ENCODE measurements around the gene APIP. TPM values are rescaled to one million over a fixed set of nuclear protein-coding genes. Genes with fewer than 3 reads are reported as not detected.

The APIP gene
- total RNA-seq, 1 donor from 2014 or later, result 13.2 TPM

DNA sequence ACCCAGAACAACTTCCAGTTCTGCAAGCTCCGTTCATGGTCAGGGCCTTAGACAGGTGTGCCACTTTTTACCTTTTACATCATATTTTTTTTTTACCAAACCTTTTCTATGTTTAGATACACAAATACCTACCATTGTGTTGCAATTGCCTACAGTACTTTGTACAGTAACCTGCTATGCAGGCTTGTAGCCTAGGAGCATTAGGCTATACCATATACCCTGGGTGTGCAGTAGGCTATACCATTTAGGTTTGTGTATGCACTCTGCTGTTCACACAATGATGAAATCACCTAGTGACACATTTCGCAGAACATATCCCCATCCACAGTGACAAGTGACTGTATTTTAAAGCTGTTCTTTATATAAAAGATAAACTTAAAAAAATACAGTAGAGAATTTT lies 29.6 kb downstream of the APIP start:
- ATAC-seq, result peak; percentile 100

DNA sequence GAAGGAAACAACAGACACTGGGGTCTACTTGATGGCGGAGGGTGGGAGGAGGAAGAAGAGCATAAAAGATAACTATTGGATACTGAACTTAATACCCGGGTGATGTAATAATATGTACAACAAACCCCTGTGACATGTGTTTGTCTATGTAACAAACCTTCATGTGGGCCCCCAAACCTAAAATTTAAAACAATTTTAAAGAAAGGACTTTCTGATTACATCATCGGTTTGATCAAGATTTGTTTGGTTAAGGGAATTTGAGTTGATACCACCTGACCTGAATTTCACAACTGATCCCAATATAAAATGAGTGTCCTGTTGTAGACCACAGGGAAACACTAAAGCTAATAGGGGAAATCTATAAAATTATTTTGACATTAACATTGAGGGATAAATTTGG lies 34.3 kb downstream of the APIP start:
- ATAC-seq, result no peak

DNA sequence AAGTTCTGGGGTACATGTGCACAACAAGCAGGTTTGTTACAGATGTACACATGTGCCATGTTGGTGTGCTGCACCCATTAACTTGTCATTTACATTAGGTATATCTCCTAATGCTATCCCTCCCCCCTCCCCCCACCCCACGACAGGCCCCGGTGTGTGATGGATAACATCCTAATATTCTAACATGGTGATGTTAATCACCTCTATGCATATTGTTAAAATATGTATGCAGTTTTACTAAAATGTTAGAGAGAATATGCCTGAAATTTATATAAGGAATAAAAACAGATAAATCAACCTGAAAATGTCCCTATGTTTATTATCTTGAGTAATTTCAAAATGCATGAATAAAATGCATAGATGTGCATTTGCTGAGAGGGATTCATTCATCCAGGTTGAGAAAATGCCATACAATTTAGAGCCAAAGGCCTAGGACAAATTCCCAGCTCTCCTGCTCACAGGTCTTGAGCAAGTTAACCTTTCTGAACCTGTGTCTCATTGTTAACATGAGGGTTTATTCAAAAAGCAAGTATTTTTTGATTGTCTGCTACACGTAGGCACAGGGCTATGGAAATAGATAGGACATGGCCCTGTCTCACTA lies 38.7 kb downstream of the APIP start:
- no peak for ATAC-seq

DNA sequence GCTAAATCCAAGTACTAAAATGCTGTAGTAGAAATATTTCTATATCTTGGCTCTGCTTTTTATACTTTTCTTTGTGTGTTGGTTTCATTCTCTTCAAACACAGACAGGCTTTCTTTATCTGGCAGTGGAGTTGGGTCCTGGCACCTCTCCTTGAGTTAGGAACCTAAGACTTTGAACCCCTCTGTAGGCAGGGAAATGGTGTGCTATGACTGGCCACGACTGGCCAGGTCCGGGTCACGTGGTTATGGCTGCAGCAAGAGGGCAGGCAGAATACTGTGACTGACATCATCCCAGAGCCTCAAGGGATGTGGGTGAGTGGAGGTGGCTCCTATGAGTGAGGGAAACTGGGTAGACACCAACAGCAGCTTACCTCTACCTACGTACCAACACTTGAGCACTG lies 42.0 kb downstream of the APIP start:
- no peak for ATAC-seq

DNA sequence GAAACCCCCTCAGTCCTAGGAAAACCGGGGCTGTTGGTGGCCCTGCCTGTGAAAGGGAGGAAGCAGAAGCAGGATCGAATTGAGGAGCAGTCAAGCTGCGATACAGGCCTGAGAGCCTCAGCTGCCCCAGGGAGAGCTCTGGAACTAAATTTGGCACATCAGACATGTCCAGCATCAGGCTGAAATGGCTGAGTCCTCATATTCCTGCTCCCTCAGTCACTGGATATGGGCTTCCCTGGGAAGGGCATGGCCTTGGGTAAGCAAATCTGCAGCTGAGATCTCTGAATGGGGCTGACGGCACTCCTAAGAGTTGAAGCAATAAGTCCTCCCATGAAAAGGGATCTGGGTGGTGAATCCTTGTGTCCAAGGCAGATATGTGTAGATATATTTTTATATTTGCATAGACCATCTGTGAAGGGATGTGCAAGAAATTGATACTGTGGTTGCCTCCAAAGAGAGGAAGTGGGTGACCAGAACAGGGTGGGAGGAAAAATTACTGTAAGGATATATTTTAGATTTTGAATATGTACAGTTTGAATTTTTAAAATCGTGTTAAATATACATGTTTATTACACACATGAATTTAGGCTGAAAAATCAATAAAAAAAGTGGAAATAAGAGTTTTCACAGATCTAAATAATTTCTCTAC lies 45.5 kb downstream of the APIP start:
- ATAC-seq, result no peak

DNA sequence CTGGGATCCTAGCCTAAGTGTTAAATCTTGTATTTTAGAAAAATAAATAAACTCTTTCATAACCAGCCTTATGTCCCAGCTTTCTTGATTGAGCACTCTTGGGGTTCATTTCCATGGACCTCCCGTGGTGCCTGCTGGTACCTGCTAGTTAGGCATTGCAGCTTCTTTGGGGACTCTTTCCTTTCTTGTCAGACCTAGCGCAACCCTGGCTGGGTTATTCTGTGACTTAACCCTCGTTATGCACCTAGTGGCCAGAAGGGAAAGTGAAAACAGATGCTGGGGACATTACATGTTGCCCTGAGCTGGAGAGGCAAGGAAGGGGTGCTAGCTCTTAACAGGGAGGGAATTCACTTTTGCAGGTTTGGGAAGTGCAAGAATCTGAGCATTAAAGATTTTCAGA lies 46.8 kb downstream of the APIP start:
- ATAC-seq, result no peak

DNA sequence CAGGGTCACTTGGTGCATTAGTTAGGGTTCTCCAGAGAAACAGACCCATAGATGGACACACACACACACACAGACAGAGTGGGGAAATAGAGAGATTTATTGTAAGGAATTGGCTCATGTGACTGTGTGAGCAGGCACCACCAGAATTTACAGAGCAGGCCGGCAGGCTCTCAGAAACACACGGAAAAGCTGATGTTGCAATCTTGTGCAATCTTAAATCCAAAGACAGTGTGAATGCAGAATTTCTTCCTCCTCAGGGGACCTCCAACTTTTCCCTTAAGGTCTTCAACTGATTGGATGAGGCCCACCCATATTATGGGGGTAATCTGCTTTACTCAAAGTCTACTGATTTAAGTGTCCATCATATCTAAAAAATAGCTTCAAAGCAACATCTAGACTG lies 49.8 kb downstream of the APIP start:
- ATAC-seq, result peak; percentile 63

DNA sequence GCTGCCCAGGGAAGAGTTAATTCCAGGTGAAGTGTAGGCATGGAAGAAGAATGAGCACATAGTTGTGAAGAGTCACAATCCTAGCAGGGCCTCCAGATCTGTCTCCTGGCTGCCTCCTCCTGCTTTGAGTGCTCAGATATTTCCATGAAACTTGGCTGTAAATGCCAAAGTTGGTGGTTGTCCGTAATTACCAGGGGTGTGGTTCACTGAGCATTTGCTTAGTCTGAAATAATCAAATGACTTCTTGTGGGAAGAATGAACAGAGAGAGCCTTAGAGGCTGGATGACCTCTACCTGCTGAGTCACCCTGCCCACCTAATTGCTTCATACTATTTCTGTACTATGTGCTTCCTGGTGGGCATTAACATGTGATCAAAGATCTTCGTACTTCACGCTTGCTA lies 50.9 kb downstream of the APIP start:
- no peak for ATAC-seq

DNA sequence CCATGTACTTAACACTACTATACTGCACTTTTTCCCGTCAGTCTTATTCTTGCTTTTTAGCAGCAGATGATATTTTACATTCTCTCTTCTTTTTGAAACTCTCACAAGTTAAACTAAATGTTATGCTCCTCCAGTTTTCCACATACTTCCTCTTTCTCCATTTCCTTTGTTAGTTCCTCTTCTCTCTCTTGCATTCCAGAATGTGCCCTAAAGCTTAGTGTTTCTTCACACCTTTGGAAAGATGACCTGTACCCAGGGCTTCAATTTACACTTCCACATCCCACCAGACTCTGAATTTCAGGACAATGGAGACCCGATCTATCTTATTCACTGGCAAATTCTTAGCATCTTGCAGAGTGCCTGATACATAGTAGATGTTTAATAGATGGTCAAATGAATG lies 51.8 kb downstream of the APIP start:
- ATAC-seq, result no peak

DNA sequence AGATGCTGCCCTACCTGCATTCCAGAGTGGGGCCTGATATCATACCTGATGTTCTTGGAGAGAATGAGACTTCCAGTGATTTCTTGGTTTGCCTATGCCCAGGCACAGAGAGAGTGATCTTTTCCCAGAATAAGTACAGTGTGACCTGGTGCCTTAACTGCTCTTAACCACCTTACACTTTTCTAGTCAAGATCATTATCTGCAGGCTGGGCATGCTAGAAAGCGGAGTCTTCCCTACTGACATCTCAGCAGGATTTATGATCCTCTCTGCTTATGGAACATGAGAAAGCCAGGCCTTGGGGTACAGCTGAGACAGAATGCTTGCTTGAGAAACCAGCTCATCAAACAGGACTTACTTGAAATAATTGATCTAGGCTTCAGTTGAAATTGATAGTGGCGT lies 53.1 kb downstream of the APIP start:
- no peak for ATAC-seq

DNA sequence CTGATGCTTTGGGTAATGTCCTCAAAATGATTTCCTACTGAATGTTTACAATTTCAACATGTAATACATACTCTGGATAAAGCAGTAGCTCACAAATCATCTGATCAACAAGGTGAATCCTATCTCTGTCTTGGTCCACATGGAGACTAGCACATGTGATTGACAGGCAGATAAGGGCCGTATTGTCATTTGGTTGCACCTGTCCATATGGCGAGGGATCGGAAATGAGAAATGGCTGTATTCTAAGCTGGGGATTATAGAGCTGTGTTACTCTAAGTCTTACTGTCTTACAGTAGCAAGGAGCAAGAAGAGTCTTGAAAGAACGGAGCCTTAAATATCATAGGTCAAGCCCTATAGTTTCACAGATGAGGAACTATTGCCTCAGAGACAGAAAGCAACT lies 55.7 kb downstream of the APIP start:
- peak; percentile 59 for ATAC-seq

DNA sequence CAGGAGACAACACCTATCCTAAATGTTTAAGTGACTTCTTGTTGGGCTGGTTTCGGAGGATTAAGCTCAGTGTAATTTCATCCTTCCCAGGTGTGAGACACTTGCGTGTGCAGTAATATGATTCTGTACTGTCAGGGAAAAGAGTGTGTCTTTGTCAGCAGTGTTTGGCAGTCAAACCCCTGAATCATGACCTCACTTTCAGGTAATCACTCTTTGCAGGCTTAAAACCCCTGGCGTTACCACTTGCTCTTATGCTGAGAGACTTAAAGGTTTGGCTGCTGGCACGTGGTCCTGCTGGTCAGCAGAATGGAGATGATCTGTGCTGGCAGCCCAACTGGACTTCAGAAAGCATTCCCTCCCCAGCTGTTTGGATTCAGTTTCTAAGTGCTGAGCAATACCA lies 56.1 kb downstream of the APIP start:
- peak; percentile 90 for ATAC-seq

DNA sequence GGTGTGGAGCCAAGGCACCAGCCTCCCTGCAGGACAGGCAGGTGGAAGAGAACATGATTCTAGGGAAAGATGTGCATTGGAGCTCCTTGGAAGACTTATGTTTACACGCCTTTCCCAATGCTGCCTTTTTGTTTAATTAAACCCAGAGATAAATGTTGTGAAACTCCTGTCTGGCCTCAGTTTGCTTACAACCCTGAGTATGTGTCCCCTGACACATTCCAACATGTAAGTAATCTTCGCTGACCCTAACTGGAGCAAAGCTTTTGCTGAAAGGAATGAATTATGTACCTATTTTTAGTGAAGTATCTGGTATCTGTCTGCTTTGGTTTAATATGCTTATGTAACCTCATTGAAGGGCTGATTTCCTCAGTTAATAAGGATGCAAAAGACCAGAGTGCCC lies 56.7 kb downstream of the APIP start:
- ATAC-seq, result no peak

DNA sequence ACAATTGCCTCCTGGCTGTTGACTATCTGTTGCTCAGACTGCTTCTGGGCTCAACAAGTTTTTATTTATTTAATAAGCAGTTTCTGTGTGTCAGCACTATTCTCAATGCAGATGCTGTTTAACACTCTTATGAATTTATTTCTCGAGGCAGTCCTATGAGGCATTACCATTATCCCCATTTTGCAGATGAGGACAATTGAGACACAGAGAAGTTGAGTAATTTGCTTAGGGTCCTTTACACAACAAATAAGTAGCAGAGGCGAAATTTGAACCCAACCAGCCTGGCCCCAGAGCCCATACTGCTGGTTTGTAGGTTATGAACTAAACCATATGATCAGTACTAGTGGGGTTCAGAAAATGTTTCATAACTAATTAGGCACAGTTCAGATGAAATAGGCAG lies 58.7 kb downstream of the APIP start:
- ATAC-seq, result no peak

DNA sequence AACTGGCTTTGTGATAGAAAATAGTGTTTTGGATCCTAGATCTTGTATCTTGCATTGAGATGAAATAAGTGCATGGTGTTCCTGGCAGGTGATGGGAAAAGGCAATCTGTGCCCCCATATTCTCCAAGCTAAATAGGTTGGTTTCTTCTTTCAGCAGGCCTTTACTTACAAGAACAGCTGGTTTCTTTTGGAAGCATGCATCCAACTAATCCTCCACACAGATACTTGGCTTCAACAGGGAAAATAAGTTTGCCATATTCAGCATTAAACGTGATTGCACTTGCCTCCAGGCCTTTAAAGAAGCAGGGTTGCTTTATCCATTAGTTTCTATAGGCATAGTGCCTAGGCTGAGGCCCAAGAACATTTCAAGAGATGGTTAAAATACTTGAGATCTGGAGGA lies 59.9 kb downstream of the APIP start:
- ATAC-seq, result peak; percentile 46

DNA sequence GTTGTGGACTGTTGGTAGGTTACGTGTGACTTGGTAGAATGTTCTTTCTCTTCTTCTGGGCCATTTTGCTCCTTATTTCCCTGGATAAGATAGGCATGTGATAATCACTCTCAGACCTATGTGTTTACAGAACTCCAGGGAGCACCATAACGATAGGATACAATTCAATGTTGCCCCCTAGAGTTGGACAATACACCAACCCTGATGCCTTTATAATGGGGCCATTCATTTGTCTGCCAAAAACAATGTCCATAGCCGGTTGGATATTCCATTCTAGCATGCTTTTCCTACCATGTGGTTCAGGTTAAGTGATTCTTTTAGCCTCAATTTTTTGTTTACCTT lies 60.5 kb downstream of the APIP start:
- no peak for ATAC-seq

DNA sequence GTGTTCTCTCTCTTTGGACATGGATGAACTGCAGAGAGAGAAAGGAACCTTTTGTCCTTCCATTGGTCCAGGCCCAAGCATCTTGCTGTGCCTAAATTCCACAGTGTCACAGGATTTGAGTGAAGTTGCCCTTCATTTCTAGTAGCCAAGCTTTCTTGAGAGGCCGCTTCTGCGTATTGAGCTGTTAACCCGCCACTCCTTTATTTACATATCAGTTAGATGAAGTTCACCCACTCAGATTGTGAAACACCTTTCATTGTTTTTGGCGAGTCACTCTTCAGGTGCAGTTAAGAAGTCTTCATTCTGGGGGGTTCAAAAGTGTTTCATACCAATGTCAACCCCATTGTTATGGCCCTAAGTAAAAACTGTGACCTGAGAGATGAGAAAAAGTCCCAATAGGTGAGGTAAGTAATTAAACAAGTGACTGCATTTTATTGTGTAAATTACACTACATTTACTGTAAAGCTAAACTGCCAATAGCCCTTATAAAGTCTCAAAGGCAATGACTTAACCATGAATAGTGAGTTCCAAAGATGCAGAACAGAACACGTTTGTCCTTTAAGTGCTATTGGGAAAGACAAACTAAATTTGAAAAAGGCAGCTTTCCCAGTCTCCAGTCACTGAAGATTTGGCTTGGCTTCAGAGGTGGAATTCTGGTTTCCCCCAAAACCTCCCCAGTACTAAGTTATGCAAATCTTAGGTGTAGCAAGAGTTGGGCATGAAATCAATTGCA lies 61.0 kb downstream of the APIP start:
- peak; percentile 70 for ATAC-seq

DNA sequence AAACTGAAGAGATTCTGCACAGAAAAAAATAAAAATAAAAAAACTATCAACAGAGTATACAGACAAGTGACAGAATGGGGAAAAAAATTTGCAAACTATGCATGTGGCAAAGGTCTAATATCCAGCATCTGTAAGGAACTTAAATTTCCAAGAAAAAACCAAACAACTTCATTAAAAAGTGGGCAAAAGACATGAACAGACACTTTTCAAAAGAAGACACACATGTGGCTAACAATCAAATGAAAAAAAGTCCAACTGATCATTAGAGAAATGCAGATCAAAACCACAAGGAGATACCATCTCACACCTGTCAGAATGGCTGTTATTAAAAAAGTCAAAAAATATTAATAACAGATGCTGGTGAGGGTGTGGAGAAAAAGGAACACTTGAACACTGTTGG lies 64.3 kb downstream of the APIP start:
- ATAC-seq, result no peak

DNA sequence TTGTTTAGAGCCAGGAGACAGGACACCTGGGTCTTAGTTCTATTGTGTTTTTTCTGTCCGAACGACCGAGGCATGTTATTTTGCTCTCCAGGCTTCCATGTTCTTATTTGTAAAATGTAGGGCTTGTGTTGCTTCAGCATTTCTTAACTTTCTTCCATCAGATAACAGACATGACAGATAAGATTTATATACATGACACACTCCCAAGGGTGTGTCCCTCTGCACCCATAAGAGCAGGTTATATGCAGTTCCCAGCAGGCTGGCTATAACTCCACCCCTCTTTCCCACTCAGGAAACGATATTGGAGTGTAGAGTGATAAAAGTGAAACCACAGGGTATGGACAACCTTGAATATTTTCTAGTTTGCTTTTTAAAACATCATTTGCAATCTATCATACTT lies 65.8 kb downstream of the APIP start:
- ATAC-seq, result peak; percentile 88

DNA sequence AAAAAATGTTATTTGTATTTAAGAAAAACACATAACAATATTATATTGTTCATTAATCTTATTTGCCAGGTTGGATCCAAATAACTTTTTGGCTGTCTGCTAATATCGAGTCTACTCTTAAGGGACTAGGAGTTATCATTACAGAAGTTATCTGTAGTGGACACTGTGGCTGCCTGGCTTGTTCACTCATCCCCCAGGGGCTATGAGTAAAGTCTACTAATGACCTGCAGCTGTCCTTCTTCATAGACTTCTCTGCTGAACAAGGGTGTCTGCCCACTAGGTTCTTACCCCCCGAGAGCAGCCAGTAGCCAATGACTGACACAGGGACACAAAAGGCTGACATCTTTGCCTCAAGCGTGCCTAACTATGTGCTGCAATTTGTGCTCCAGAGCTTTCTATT lies 69.7 kb downstream of the APIP start:
- no peak for ATAC-seq

DNA sequence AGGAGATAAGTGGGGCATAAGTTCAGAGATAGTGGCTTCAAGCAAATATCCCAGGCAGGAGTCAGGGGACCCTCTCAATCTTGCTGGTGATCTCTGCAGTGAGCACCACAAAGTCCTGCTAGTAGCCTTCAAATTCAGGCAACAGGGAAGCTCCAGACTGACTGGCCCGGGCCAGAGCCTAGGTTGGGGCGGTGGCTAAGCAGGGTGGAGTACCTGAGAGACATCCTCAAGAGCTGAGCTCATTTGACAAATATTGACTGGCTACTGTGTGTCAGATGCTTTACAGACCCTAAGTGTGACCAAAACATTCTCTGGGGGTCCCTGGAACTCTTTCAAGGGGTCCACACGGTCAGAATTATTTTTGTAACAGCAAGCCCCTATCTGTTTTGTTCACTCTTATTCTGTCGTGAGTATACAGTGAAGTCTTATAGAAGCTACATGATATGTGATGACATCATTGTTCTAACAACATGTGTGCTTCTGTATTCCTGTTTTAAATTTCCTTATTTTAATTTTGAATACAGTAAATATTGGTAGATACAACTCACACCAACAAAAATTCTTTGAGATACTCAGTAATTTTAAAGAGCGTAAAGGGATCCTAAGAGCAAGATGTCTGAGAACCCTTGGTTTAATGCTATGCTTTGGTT lies 71.6 kb downstream of the APIP start:
- peak; percentile 37 for ATAC-seq

DNA sequence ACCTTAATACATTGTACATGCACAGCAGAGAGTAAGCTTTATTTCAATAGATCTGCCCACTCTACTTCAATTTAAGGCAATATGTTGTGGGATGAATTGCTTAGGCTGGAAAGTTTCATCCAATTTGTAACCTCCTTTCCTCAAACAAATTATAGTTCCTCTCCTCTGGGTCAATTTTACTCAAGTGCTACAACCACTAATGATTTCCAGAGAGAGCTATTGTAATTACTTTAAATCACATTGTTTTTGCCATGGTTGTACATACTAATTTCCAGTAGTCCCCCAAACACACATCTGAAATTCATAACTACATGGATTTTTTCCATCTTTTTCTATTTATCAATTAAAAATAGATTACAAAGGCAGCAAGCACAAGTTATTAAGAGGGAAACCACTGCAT lies 72.9 kb downstream of the APIP start:
- ATAC-seq, result no peak

DNA sequence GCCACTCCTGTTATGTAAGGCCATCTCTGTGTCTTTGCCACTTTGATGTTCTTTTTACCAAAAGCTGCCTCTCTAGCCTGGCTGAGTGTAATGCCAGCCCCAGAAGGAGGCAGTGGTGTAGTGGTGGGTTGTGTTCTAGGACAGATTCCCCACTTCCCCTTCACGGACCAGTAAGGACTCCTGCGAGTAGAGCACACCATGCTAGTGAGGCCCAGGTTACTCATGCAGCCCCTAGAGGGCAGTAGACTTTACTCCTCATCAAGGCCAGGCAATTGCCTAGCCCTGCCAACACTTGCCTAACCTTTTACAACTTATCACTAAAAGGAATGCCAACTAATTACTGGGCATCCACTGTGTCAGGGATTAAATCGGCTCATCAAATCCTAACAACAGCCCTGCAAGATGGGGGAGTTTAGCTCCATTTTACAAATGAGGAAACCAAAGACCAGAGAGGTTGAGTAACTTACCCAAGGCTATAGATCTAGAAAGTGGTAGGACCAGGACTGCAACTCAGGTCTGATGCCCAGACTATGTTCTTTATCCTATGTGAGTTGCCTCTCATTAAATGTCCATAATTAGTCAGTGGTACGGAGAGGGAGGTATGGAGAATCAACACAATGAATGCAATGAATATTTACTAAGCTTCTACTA lies 75.3 kb downstream of the APIP start:
- peak; percentile 76 for ATAC-seq
